ENCODE data around the gene MAPK9. TPM values are rescaled to one million over a fixed set of nuclear protein-coding genes. Genes with fewer than 3 reads are reported as not detected.
A peak's percentile ranks its signal among the peaks of the same experiment; 100 is the strongest.

Gene MAPK9
- total and polyA plus RNA-seq, 9 of the 15 experiments (the other 6 are each of a cell fraction or from before 2014, with no cell fraction given): 4.8 to 58.0 (median 29.9) TPM

DNA sequence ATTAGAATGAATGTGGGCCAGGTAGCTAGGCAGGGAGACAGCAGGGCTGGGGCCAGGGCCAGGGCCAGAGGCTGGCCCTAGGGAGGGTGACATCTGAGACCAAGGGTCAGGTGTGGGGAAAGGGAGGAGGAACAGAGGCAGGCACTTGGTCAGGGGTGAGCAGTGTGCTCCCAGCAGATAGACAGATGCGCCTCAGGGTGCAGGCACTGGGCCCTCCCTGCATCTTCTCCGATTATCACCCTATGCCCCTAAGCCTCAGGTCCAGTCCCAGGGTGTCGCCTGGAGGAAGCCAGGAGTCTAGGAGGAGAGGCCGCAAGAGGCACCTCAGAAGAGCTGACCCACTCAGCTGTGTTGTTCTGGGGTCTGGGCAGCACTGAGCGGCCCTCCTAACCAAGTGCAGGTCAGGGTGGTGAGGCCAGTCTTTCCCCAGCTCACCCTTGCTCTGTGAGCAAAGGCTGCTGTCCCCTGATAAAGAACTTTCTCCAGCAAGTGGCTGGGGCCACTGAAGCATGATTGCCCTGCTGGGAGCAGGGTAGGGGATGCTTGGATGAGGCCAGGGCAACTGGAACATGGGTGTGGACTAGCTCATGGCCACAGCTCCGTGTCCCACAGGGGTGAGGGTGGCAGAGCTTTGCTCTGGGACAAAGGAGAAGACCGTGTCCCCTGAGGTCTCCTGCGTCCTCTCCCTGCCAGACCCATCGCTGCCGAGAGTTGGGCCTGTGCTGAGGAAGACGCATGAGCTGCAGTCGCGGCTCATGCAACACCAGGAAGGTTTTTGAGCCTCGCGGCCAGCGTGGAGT lies 80.7 kb downstream of the MAPK9 start (continued):
- TF ChIP-seq, protein P1, sequence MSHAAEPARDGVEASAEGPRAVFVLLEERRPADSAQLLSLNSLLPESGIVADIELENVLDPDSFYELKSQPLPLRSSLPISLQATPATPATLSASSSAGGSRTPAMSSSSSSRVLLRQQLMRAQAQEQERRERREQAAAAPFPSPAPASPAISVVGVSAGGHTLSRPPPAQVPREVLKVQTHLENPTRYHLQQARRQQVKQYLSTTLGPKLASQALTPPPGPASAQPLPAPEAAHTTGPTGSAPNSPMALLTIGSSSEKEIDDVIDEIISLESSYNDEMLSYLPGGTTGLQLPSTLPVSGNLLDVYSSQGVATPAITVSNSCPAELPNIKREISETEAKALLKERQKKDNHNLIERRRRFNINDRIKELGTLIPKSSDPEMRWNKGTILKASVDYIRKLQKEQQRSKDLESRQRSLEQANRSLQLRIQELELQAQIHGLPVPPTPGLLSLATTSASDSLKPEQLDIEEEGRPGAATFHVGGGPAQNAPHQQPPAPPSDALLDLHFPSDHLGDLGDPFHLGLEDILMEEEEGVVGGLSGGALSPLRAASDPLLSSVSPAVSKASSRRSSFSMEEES (CRISPR knock-in tag; IDR thresholded peaks at IDR 0.05): no peak
- TF ChIP-seq, protein P2, sequence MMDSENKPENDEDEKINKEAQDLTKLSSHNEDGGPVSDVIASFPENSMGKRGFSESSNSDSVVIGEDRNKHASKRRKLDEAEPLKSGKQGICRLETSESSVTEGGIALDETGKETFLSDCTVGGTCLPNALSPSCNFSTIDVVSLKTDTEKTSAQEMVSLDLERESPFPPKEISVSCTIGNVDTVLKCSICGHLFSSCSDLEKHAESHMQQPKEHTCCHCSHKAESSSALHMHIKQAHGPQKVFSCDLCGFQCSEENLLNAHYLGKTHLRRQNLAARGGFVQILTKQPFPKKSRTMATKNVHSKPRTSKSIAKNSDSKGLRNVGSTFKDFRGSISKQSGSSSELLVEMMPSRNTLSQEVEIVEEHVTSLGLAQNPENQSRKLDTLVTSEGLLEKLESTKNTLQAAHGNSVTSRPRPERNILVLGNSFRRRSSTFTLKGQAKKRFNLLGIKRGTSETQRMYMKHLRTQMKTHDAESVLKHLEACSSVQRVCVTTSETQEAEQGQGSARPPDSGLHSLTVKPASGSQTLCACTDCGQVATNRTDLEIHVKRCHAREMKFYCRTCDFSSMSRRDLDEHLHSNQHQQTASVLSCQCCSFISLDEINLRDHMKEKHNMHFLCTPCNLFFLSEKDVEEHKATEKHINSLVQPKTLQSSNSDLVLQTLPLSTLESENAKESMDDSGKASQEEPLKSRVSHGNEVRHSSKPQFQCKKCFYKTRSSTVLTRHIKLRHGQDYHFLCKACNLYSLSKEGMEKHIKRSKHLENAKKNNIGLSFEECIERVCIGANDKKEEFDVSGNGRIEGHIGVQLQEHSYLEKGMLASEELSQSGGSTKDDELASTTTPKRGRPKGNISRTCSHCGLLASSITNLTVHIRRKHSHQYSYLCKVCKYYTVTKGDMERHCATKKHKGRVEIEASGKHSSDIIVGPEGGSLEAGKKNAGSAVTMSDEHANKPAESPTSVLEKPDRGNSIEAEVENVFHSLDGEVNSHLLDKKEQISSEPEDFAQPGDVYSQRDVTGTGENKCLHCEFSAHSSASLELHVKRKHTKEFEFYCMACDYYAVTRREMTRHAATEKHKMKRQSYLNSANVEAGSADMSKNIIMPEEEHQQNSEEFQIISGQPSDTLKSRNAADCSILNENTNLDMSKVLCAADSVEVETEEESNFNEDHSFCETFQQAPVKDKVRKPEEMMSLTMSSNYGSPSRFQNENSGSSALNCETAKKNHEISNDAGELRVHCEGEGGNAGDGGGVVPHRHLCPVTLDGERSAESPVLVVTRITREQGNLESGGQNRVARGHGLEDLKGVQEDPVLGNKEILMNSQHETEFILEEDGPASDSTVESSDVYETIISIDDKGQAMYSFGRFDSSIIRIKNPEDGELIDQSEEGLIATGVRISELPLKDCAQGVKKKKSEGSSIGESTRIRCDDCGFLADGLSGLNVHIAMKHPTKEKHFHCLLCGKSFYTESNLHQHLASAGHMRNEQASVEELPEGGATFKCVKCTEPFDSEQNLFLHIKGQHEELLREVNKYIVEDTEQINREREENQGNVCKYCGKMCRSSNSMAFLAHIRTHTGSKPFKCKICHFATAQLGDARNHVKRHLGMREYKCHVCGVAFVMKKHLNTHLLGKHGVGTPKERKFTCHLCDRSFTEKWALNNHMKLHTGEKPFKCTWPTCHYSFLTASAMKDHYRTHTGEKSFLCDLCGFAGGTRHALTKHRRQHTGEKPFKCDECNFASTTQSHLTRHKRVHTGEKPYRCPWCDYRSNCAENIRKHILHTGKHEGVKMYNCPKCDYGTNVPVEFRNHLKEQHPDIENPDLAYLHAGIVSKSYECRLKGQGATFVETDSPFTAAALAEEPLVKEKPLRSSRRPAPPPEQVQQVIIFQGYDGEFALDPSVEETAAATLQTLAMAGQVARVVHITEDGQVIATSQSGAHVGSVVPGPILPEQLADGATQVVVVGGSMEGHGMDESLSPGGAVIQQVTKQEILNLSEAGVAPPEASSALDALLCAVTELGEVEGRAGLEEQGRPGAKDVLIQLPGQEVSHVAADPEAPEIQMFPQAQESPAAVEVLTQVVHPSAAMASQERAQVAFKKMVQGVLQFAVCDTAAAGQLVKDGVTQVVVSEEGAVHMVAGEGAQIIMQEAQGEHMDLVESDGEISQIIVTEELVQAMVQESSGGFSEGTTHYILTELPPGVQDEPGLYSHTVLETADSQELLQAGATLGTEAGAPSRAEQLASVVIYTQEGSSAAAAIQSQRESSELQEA (IDR thresholded peaks at IDR 0.05; ENCODE audit: low read depth): no peak
- TF ChIP-seq SAFB2 (IDR thresholded peaks at IDR 0.05; ENCODE audit: borderline replicate concordance, low read depth, low read length, severe bottlenecking): no peak
- peak; percentile 82 for TF ChIP-seq TCF3 (CRISPR knock-in tag; IDR thresholded peaks at IDR 0.05)
- TF ChIP-seq MTF1 (CRISPR knock-in tag; IDR thresholded peaks at IDR 0.05; ENCODE audit: borderline replicate concordance): no peak
- TF ChIP-seq, protein P3, sequence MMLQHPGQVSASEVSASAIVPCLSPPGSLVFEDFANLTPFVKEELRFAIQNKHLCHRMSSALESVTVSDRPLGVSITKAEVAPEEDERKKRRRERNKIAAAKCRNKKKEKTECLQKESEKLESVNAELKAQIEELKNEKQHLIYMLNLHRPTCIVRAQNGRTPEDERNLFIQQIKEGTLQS (IDR thresholded peaks at IDR 0.05): no peak
- TF ChIP-seq, protein P3 (CRISPR knock-in tag; conservative IDR thresholded peaks at IDR 0.05): no peak
- TF ChIP-seq FOXJ3 (CRISPR knock-in tag; IDR thresholded peaks at IDR 0.05): no peak
- TF ChIP-seq HDGF (IDR thresholded peaks at IDR 0.05): no peak
- TF ChIP-seq KLF10 (CRISPR knock-in tag; IDR thresholded peaks at IDR 0.05): no peak
- no peak for TF ChIP-seq ZNF197 (CRISPR knock-in tag; IDR thresholded peaks at IDR 0.05; ENCODE audit: low read depth)
- no peak for TF ChIP-seq HNRNPL (IDR thresholded peaks at IDR 0.05; ENCODE audit: low read depth, low read length)
- no peak for TF ChIP-seq ZNF696 (CRISPR knock-in tag; conservative IDR thresholded peaks at IDR 0.05)
- TF ChIP-seq, protein P4, sequence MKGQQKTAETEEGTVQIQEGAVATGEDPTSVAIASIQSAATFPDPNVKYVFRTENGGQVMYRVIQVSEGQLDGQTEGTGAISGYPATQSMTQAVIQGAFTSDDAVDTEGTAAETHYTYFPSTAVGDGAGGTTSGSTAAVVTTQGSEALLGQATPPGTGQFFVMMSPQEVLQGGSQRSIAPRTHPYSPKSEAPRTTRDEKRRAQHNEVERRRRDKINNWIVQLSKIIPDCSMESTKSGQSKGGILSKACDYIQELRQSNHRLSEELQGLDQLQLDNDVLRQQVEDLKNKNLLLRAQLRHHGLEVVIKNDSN (CRISPR knock-in tag; IDR thresholded peaks at IDR 0.05): 0 out of 2 replicates have a peak, but pooled peaks have one; percentile 18
- TF ChIP-seq CBFA2T3 (IDR thresholded peaks at IDR 0.05): peak; percentile 87

Measured in K562 (cell line).